Parathyroid adenoma (tissue), 2 donors: Measurements from ENCODE around the gene KRT17.

ENCODE experiments used
- H2AFZ ChIP-seq: fragments of 300-600 bp; sonication (generic); one replicate; pipeline ENCODE4 v1.7.0; 2017; ENCODE audit warnings: antibody characterized with exemption, mild to moderate bottlenecking
- H3K27ac ChIP-seq: fragments of 300-600 bp; sonication (generic); one replicate; pipeline ENCODE4 v1.7.0; 2017
- H3K27me3 ChIP-seq: fragments of 300-600 bp; sonication (generic); one replicate; pipeline ENCODE4 v1.7.0; 2017; ENCODE audit warnings: low read length; ENCODE audit not compliant: control insufficient read depth, insufficient read depth
- H3K36me3 ChIP-seq: fragments of 300-600 bp; sonication (generic); one replicate; pipeline ENCODE4 v1.7.0; 2017; ENCODE audit warnings: low read length; ENCODE audit not compliant: control insufficient read depth, insufficient read depth
- H3K4me1 ChIP-seq: fragments of 300-600 bp; sonication (generic); one replicate; pipeline ENCODE4 v1.7.0; 2017; ENCODE audit warnings: control low read depth
- H3K4me2 ChIP-seq: fragments of 300-600 bp; sonication (generic); one replicate; pipeline ENCODE4 v1.7.0; 2017; ENCODE audit warnings: low read length
- H3K4me3 ChIP-seq: fragments of 300-600 bp; sonication (generic); one replicate; pipeline ENCODE4 v1.7.0; 2017; ENCODE audit warnings: low read depth, low read length
- H3K79me2 ChIP-seq: fragments of 300-600 bp; sonication (generic); one replicate; pipeline ENCODE4 v1.7.0; 2017; ENCODE audit warnings: control low read depth
- H3K9ac ChIP-seq: fragments of 300-600 bp; sonication (generic); one replicate; pipeline ENCODE4 v1.7.0; 2017; ENCODE audit warnings: mild to moderate bottlenecking
- H3K9me3 ChIP-seq: fragments of 300-600 bp; sonication (generic); one replicate; pipeline ENCODE4 v1.7.0; 2017; ENCODE audit warnings: low read length; ENCODE audit not compliant: control insufficient read depth
- TF ChIP-seq, protein P1 (sequence below): fragments of 300-600 bp; sonication (generic); IDR thresholded peaks from one replicate; pipeline ENCODE4 v1.7.0; 2017; ENCODE audit warnings: antibody characterized with exemption, mild to moderate bottlenecking
- donor health status: primary hyperparathyroidism.

Gene KRT17

DNA sequence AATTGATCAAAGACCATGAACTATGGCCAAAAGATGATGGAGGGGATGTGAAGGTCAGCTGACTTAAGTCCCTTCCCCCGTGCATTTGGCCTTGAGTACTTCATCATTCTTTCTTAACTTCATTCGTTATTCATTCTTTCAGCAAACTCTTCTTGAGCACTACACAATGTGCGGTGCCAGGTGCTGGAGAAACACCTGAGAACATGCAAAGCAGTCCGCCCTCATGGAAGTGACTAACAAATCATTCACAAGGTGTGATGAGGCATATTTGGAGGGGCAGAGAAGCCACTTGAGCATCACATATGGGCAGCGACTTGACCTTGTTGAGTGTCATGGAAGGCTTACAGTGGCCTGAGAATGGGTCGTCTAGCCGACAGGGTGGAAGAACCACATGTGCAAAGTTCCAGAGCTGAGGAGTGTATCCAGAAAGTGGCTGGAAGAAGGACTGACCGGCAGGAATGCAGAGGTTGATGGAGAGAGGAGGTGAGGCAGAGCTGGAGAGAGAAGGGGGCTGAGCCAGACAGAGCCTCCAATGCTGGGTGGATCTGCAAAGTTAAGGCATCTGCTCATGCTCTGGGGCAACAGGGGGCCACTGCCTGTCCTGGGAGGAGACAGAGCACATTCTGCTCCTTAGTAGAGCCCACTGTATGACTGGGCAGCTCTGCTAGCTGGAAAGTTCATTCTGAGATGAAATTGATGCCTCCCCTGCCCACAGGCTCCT is 39.2 kb upstream of the KRT17 start:
- Histone ChIP-seq H3K36me3 (no peaks in the 10 kb centered on the region), H3K27me3 (no peaks in the 10 kb centered on the region), H3K9me3 (no peaks in the 10 kb centered on the region), H3K79me2 (no peaks in the 10 kb centered on the region), H3K4me2 (no peak overlapping the region), H2AFZ (peak overlapping the region; percentile 48), H3K9ac (no peak overlapping the region), H3K4me1 (peaks cover 37% of the 10 kb centered on the region), H3K27ac (peak overlapping the region; percentile 97), H3K4me3 (no peak overlapping the region)
- TF ChIP-seq, protein P1, sequence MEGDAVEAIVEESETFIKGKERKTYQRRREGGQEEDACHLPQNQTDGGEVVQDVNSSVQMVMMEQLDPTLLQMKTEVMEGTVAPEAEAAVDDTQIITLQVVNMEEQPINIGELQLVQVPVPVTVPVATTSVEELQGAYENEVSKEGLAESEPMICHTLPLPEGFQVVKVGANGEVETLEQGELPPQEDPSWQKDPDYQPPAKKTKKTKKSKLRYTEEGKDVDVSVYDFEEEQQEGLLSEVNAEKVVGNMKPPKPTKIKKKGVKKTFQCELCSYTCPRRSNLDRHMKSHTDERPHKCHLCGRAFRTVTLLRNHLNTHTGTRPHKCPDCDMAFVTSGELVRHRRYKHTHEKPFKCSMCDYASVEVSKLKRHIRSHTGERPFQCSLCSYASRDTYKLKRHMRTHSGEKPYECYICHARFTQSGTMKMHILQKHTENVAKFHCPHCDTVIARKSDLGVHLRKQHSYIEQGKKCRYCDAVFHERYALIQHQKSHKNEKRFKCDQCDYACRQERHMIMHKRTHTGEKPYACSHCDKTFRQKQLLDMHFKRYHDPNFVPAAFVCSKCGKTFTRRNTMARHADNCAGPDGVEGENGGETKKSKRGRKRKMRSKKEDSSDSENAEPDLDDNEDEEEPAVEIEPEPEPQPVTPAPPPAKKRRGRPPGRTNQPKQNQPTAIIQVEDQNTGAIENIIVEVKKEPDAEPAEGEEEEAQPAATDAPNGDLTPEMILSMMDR = no peak

DNA sequence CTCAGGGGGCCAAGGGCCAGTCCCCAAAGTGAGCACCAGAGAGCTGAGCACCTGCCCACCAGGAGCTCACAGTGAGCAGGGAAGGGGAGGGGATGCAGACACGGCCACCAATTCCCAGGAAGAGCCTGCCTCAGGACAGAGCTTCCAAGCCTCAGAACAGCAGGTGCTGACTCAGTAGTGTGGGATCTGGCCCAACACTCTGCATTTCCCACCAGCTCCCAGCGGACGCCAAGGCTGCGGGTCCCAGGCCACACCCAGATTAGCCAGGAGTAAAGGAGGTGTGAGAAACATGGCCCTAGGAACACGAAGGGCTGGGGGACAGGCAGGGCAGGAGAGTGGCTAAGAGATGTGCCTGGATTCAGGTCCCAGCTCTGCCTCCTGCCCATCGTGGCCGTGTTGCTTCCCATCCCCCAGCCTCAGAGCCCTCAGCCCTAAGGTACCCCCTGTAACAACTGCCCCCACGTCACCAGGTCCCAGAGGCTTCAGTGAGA is 35.9 kb upstream of the KRT17 start:
- Histone ChIP-seq H3K4me1 (peaks cover 37% of the 10 kb centered on the region), H3K27ac (no peak overlapping the region)
- TF ChIP-seq, protein P1 = no peak

DNA sequence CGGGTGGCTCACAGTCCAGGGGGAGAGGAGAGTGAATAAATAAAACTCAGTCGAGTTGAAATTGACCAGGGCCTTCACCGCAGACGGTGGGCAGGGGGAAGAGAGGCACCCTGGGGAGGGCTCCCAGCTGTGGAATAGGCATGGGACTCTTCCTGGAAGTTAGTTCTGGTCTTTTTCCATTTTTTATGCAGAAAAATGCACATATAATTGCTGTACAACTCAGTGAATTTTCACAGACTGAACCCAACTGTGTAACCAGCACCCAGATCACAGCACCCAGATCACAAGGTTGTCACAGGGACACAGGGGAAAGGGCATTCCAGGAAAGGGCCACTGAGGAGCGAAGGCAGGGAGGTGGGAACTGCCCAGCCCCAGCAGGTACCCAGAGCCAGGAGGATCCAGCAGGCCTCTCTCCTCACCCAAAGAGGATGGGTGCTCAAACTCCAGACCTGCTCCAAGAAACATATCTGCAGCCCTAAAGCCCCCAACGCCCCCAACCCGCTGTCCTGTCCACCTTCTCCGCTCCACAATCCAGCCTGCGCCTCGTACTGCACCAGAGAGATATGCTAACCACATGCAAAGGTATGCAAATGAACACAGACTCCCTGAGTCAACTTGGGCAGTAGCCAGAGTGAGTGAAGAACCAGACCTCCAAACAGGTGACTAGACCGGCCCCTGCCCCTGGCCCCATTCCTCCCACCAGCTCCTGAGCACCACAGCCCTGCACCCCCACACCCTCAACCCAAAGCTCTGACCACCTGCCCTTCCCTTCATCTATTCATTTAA is 35.2 kb upstream of the KRT17 start:
- no peak overlapping the region for H3K27ac ChIP-seq
- no peaks in the 10 kb centered on the region for H3K79me2 ChIP-seq
- H3K27me3 ChIP-seq = no peaks in the 10 kb centered on the region
- no peaks in the 10 kb centered on the region for H3K36me3 ChIP-seq
- no peak overlapping the region for H2AFZ ChIP-seq
- no peak overlapping the region for H3K4me2 ChIP-seq
- H3K9ac ChIP-seq = no peak overlapping the region
- H3K9me3 ChIP-seq = no peaks in the 10 kb centered on the region
- TF ChIP-seq, protein P1 = no peak
- no peak overlapping the region for H3K4me3 ChIP-seq
- peaks cover 44% of the 10 kb centered on the region for H3K4me1 ChIP-seq

More for the DNA sequence above, 35.9 kb upstream of the KRT17 start:
- Histone ChIP-seq H3K9me3 (no peaks in the 10 kb centered on the region), H3K27me3 (no peaks in the 10 kb centered on the region), H2AFZ (peak overlapping the region; percentile 36), H3K4me2 (no peak overlapping the region), H3K9ac (no peak overlapping the region), H3K79me2 (no peaks in the 10 kb centered on the region), H3K4me3 (no peak overlapping the region), H3K36me3 (no peaks in the 10 kb centered on the region)

DNA sequence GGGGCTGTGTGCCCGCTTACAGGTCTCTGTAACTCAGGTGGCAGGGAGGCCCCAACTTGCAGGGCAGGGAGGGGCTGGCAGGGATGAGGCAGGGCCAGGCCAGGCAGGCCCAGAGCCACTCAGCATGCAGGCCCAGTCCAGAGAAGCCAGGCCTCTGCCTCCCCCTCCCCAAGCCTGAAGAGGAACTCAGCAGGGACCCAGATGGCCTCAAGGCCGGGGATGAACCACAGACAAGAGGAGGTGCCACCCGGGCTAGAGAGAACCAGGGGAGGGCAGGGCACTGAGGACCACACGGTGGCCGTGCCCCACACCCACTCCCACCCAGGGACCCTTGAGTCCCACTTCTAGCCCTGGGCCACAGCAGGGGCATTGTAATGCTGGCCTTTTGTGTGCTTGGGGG is 34.5 kb upstream of the KRT17 start:
- TF ChIP-seq, protein P1 = no peak
- Histone ChIP-seq H3K27me3 (no peaks in the 10 kb centered on the region), H3K4me2 (no peak overlapping the region), H2AFZ (no peak overlapping the region), H3K27ac (no peak overlapping the region), H3K36me3 (no peaks in the 10 kb centered on the region), H3K4me3 (no peak overlapping the region), H3K79me2 (no peaks in the 10 kb centered on the region), H3K4me1 (peaks cover 42% of the 10 kb centered on the region), H3K9me3 (no peaks in the 10 kb centered on the region), H3K9ac (no peak overlapping the region)
